ENCODE data around the gene RGS9.

RGS9 gene

GRCh38 chr17:65181237-65182061, 44.3 kb downstream of the RGS9 start:
- no peak for DNase-seq (ENCODE audit: low read depth in 2 of 2)

GRCh38 chr17:65182233-65182632, 45.1 kb downstream of the RGS9 start:
- DNase-seq (ENCODE audit: low read depth in 2 of 2): no peak

GRCh38 chr17:65183736-65184135, 46.6 kb downstream of the RGS9 start:
- no peak for DNase-seq (ENCODE audit: low read depth in 2 of 2)

GRCh38 chr17:65184235-65184959, 47.2 kb downstream of the RGS9 start:
- no peak for DNase-seq (ENCODE audit: low read depth in 2 of 2)

GRCh38 chr17:65185062-65185461, 47.9 kb downstream of the RGS9 start:
- no peak for DNase-seq (ENCODE audit: low read depth in 2 of 2)

DNA sequence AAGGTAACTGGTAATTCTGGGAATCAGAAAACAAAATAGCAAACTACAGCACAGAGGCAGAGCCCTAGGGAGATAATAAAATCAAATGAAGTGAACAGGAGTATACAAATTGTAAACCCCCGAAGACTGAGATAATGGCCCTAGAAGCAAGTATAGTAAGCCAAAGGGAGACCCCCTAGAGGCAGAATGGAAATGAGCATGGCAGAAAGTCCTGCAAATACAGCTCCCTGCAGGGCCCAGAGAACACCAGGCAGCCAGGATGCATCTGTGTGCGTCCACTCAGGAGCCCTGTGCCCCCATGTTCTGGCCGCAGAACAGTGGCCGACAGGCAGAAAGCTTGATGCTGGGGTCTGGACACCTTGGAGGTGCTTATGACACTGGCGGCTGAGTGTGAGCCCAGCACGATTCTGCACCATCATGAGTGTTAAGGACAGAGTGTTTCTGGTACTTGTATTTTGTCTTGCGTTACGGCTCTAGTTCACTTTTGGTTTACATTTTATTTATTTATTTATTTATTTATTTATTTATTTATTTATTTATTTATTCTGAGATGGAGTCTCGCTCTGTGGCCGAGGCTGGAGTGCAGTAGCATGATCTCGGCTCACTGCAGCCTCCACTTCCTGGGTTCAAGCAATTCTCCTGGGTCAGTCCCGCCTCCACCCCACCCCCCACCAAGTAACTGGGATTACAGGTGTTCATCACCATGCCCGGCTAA, 48.7 kb downstream of the RGS9 start:
- DNase-seq (ENCODE audit: low read depth in 2 of 2): no peak

GRCh38 chr17:65190467-65191097, 53.4 kb downstream of the RGS9 start:
- no peak for DNase-seq (ENCODE audit: low read depth in 2 of 2)

- no peak for DNase-seq (ENCODE audit: low read depth in 2 of 2)
These were observed 54.9 kb downstream of the RGS9 start for GRCh38 chr17:65191811-65192740.

- DNase-seq (ENCODE audit: low read depth in 2 of 2): no peak
These were observed 56.1 kb downstream of the RGS9 start for GRCh38 chr17:65193305-65193704.

- no peak for DNase-seq (ENCODE audit: low read depth in 2 of 2)
These were observed 56.6 kb downstream of the RGS9 start for GRCh38 chr17:65193716-65194293.

DNA sequence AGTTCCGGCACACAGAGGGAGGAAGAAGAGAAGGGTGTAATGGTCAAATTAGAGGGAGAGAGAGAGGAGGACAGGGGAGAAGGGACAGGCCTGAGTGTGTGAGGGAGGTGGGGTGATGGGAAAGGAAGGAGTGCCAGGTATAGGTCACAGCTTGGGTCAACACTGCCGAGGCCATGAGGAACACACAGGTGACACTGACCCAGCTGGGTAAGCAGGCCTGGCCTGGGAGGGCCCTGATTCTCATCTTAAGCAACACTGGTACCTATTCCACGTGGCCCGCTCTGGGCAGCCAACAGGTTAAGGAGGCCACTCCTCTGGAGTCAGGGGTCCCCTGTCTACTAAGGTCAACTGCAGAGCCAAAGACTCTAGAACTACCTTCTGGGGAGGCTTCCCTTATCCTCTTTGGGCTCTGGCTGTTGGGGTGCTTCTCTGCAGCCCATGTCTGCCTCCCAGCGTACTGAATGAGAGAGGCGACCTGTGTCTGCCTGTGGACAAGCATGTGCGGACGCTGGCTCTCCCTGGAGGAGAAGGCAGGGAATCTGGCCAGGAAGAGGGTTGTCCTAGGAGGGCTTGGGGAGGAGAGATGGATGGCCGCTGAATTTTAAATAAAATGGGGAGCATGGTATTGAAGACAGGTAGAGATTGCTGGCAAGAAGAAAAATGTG, 57.6 kb downstream of the RGS9 start:
- no peak for DNase-seq (ENCODE audit: low read depth in 2 of 2)

GRCh38 chr17:65195716-65196115, 58.5 kb downstream of the RGS9 start:
- no peak for DNase-seq (ENCODE audit: low read depth in 2 of 2)

DNA sequence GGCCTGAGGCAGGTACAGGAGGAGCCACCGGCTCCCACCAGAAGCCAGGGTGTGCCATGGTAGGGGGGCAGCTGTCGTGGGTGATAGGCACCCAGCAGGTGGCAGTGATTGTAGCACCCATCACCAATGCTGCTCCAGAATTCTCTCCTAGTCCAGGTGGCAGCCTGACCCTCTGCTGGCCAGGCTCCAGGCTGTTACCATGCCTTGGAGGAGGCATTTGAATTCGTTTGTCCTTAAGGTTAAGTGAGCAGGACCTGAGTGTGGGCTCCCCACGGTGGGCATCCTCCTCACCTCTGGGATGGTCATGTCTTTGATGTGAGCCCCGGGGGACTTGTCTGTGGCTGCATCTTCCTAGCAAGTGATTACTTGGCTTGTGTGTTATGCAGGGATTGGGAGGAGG, 59.4 kb downstream of the RGS9 start:
- DNase-seq (ENCODE audit: low read depth in 2 of 2): no peak

- no peak for DNase-seq (ENCODE audit: low read depth in 2 of 2)
These were observed 60.0 kb downstream of the RGS9 start for GRCh38 chr17:65197201-65197600.

DNA sequence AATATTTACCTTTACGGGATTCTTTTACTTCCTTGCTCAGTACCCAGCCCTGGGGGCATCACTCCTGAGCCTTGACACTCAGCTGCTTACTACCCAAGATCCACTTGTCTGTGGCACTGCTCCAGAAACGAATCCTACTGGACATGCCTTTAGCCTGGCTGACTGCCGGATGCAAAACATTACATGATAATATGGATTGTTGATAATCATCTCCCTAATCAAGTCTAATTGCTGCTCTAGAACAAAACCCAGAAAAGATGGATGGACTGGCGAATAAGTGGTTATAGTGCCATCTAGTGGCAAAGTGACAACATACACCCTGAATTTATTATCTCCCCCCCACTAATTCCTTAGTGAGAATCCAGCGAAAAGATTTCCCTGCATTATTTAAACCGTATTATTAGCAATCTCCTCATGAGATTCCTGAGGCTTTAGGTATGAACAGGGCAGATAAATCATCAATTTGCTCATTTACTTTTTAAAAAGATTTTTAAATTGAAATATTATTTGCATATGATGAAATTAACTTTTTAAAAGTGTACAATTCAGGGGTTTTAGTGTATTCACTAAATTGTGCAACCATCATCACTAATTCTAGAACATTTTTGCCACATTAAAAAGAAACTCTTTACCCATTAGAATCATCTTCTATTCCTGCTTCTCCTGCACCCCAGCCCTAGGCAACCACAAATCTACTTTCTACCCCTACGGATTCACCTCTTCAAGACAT, 61.6 kb downstream of the RGS9 start:
- DNase-seq (ENCODE audit: low read depth in 2 of 2): no peak

DNA sequence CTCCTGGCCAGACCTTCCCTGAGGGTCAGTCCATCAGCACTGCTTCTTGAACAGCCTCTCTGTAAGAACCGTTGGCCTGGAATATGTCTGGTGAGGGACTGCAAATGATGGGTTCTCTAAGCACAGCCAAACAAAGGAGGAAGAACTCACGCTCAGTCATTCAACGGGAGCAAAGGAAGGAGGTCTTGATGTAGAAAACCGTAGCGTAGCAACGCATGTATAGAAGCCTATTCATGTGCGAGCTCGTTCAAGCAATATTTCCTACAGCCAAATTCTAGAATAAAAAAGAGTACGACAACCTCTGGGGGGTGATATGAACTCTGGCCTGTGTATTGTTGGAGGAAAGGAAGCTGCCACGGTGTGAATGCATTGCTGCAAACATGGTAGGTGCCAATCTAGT, 64.2 kb downstream of the RGS9 start:
- DNase-seq (ENCODE audit: low read depth in 2 of 2): no peak

DNA sequence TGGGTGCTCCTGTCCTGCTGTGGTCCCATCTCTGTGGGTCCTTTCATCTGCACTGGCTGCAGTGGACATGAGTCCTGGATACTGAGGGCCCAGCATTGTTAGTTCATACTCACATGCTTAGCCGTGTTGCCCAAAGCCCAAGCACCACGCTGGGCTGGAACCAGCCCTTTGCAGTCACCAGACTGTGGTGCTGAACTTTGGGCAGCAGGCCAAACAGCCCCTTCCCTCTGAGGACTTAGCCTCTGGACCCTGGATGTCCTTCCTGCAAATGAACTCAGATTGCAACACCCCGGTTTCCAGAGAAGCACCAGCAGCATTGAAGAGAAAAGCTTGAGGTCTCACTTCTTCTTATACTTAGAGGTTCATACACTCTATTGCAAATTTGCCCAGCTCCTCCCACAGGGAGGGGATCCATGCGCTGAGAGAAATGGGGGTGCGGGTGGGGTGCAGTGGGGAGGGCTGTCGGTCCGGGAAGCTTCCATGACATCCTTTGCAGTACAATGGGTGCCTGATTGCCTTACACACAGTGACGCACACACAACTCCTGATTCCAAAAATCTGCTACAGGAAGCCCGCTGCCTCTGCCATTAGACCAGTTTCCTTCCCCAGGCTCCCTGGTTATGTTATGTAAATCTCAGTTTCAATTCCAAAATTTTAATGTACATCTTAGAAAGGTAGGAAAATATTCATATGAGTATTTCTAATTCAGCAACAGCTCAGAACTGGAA, 65.8 kb downstream of the RGS9 start:
- DNase-seq (ENCODE audit: low read depth in 2 of 2): no peak

DNA sequence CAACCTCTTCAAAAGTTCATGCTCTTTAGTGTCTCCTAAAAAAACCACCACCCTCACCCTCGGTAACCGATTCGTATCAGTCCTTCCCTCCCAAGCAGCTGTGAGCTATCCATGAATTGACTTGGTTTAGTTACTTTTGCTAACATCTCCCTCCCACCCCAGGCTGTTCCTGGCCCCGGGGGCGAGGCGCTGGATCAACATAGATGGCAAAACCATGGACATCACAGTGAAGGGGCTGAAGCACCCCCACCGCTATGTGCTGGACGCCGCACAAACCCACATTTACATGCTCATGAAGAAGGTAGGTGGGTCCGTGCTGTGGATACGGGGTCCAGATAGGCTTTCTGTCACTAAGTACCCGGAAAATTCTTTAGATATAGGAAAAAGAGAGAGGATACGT, 66.8 kb downstream of the RGS9 start:
- no peak for DNase-seq (ENCODE audit: low read depth in 2 of 2)

DNA sequence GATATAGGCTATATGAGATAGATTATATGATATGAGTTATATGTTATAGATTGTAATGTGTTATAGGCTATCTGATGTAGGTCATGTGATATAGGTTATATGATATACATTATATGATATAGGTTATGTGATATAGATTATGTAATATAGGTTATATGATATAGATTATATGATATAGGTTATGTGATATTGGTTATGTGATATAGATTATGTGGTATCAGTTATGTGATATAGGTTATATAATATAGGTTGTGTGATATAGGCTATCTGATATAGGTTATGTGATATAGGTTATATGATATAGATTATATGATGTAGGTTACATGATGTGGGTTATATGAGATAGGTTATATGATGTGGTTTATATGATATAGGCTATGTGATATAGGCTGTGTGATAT, 68.5 kb downstream of the RGS9 start:
- DNase-seq (ENCODE audit: low read depth in 2 of 2): no peak
